B cell (primary cell): ENCODE measurements around the gene KIF3A. TPM values are rescaled to one million over a fixed set of nuclear protein-coding genes. Genes with fewer than 3 reads are reported as not detected.

Experiments
- ATAC-seq: fragments of 200-7000 bp; cut with Tn5 transposase; one replicate; pipeline ENCODE4 v1.10.0; 2021; ENCODE audit warnings: low read depth, mild to moderate bottlenecking, moderate number of reproducible peaks, moderate library complexity
- CTCF ChIA-PET: fragments of 350-600 bp; sonication (Branson Sonifier 250); formaldehyde crosslinking; loops from one replicate; lab custom pipeline; 2021; ENCODE audit warnings: antibody characterized with exemption, inconsistent platforms; lab: Charles Lee
- POLR2A ChIA-PET: fragments of 350-600 bp; sonication (Branson Sonifier 250); formaldehyde crosslinking; loops from one replicate; lab custom pipeline; 2021; ENCODE audit warnings: antibody characterized with exemption; lab: Charles Lee
- DNase-seq: peaks from one replicate; pipeline ENCODE4 v3.0.0; 2013
- H2AFZ ChIP-seq: 2 replicates; pipeline ENCODE4 v1.6.1; 2012; ENCODE audit warnings: mild to moderate bottlenecking, low read depth, low read length; ENCODE audit not compliant: insufficient read depth, poor library complexity, severe bottlenecking
- H3K27ac ChIP-seq, 2 donors: 1 replicate in 1 of 2; 2 replicates in 1 of 2; pipeline ENCODE4 v1.5.1; 2012 to 2013; ENCODE audit warnings: low read length in 2 of 2, mild to moderate bottlenecking in 2 of 2, moderate library complexity in 1 of 2
- H3K27me3 ChIP-seq, 4 experiments: fragments of 200-600 bp in 1 of 4; sonication (generic) in 1 of 4; replicated peaks in 1 of 4; 1 replicate in 2 of 4; 2 replicates in 2 of 4; pipeline versions ENCODE4 v1.6.1 to v1.7.0; 2013 to 2016; ENCODE audit warnings: low read length in 3 of 4, mild to moderate bottlenecking in 2 of 4, mixed read lengths in 1 of 4, moderate library complexity in 1 of 4; ENCODE audit not compliant: insufficient read depth in 4 of 4, control insufficient read depth in 3 of 4; ENCODE audit errors: control extremely low read depth in 1 of 4
- H3K36me3 ChIP-seq, 2 experiments: replicated peaks in 1 of 2; 1 replicate in 1 of 2; 2 replicates in 1 of 2; pipeline versions ENCODE4 v1.6.1 to v1.7.1; 2013; ENCODE audit warnings: low read length in 1 of 2; ENCODE audit not compliant: insufficient read depth in 2 of 2, control insufficient read depth in 1 of 2; ENCODE audit errors: control extremely low read depth in 1 of 2, extremely low read depth in 1 of 2
- H3K4me1 ChIP-seq, 2 donors: fragments of 200-600 bp in 1 of 2; sonication (generic) in 1 of 2; 1 replicate in 1 of 2; 2 replicates in 1 of 2; pipeline versions ENCODE4 v1.5.1 to v1.6.1; 2013 to 2017; ENCODE audit warnings: low read length in 2 of 2; ENCODE audit not compliant: control insufficient read depth in 2 of 2, insufficient read depth in 2 of 2
- H3K4me2 ChIP-seq: replicated peaks from 2 replicates; pipeline ENCODE3; 2012; ENCODE audit warnings: mild to moderate bottlenecking, low read depth, low read length; ENCODE audit not compliant: poor library complexity, severe bottlenecking
- H3K4me3 ChIP-seq, 5 experiments: fragments of 200-600 bp in 1 of 5; sonication (generic) in 1 of 5; 1 replicate in 3 of 5; 2 replicates in 2 of 5; pipeline versions ENCODE4 v1.5.1 to v1.7.0; 2011 to 2016; ENCODE audit warnings: low read length in 4 of 5, mild to moderate bottlenecking in 4 of 5, low read depth in 2 of 5, control low read depth in 1 of 5, moderate library complexity in 1 of 5; ENCODE audit not compliant: insufficient read depth in 1 of 5; ENCODE audit errors: control extremely low read depth in 1 of 5, extremely low read depth in 1 of 5
- H3K79me2 ChIP-seq: fragments of 200-600 bp; sonication (generic); one replicate; pipeline ENCODE4 v1.6.0; 2016; ENCODE audit warnings: low read length; ENCODE audit not compliant: control insufficient read depth, insufficient read depth
- H3K9ac ChIP-seq: fragments of 200-600 bp; sonication (generic); 2 replicates; pipeline ENCODE4 v1.6.1; 2017; ENCODE audit warnings: mild to moderate bottlenecking, low read length, moderate library complexity
- H3K9me3 ChIP-seq, 3 donors: one replicate each; pipeline versions ENCODE4 v1.6.1 to v1.7.1; 2013; ENCODE audit warnings: low read length in 2 of 3; ENCODE audit not compliant: control insufficient read depth in 2 of 3, insufficient read depth in 1 of 3; ENCODE audit errors: control extremely low read depth in 1 of 3
- H4K20me1 ChIP-seq: 2 replicates; pipeline ENCODE4 v1.6.0; 2012; ENCODE audit warnings: mild to moderate bottlenecking, low read length; ENCODE audit not compliant: insufficient read depth, control insufficient read depth, poor library complexity, severe bottlenecking
- H3K27ac Mint-ChIP-seq: one replicate; pipeline ENCODE4 v1.8.0; 2021; ENCODE audit warnings: mixed read lengths
- H3K27me3 Mint-ChIP-seq: one replicate; pipeline ENCODE4 v1.8.0; 2021; ENCODE audit warnings: mixed read lengths
- H3K4me1 Mint-ChIP-seq: one replicate; pipeline ENCODE4 v1.8.0; 2021; ENCODE audit warnings: mixed read lengths
- H3K4me3 Mint-ChIP-seq: one replicate; pipeline ENCODE4 v1.8.0; 2021; ENCODE audit warnings: mixed read lengths
- H3K9me3 Mint-ChIP-seq: one replicate; pipeline ENCODE4 v1.8.0; 2022; ENCODE audit warnings: mixed read lengths; ENCODE audit not compliant: insufficient read depth
- CTCF ChIP-seq: fragments of 200-600 bp; IDR thresholded peaks from one replicate; pipeline ENCODE4 v1.8.0; 2022; ENCODE audit warnings: antibody characterized with exemption, mild to moderate bottlenecking
- EZH2 ChIP-seq: IDR thresholded peaks from 2 replicates; pipeline ENCODE4 v1.6.1; 2012; ENCODE audit warnings: borderline replicate concordance, low read depth, mild to moderate bottlenecking, moderate library complexity, low read length; ENCODE audit not compliant: insufficient read depth, poor library complexity, severe bottlenecking
- WGBS: methylation state at CpG from one replicate; pipeline ENCODE4 v1.1.5; 2013; ENCODE audit warnings: missing lambda C conversion rate; ENCODE audit not compliant: insufficient coverage; 5-methylcytosine and 5-hydroxymethylcytosine counted together
- intact Hi-C: fragments of 100-400 bp; cut with micrococcal nuclease; formaldehyde crosslinking; loops from one replicate; pipeline ENCODE4 v1.10.0; 2022
- polyA plus RNA-seq: library from polyadenylated mRNA; depleted of rRNA; stranded (reverse); fragments of >200 nt; gene quantifications from 2 replicates; pipeline ENCODE4 v1.2.3, GENCODE V29; 2012
- total RNA-seq, 2 donors: library from RNA; stranded (reverse); fragments of 120-200 nt in 1 of 2; gene quantifications; 1 replicate in 1 of 2; 2 replicates in 1 of 2; pipeline versions ENCODE4 v1.2.3 to v1.2.4, GENCODE V29; 2013 to 2022

Gene KIF3A
- total and polyA plus RNA-seq, 2 donors (not counting 1 experiment from before 2014, with no cell fraction given), result 1.3 to 16.0 TPM

- intact Hi-C loops, result no loop called here
- H3K9me3 ChIP-seq, result no peaks in the 10 kb centered on the region
- no peaks in the 10 kb centered on the region for H3K79me2 ChIP-seq
- H3K4me3 Mint-ChIP-seq, result no peak overlapping the region
- H4K20me1 ChIP-seq, result no peaks in the 10 kb centered on the region
- H3K27ac Mint-ChIP-seq, result no peak overlapping the region
- 100% methylated on average over 3 of the region's 3 CpGs for WGBS
- no peaks in the 10 kb centered on the region for H3K4me1 Mint-ChIP-seq
- POLR2A ChIA-PET, result no interaction called here
- H3K4me2 ChIP-seq, result no peak overlapping the region
- no peaks in the 10 kb centered on the region for H3K4me1 ChIP-seq
- no peak overlapping the region for H2AFZ ChIP-seq
- H3K27me3 Mint-ChIP-seq, result no peaks in the 10 kb centered on the region
- no peak for ATAC-seq
- TF ChIP-seq CTCF (no peak), EZH2 (no peak)
- DNase-seq, result no peak
- H3K9ac ChIP-seq, result no peak overlapping the region
- H3K9me3 Mint-ChIP-seq, result no peaks in the 10 kb centered on the region
- no peak overlapping the region for H3K27ac ChIP-seq
- no peaks in the 10 kb centered on the region for H3K36me3 ChIP-seq
- no peak overlapping the region for H3K4me3 ChIP-seq
- no peaks in the 10 kb centered on the region for H3K27me3 ChIP-seq
- CTCF ChIA-PET, result no interaction called here
Observed at GRCh38 chr5:132768485-132768868, 31.1 kb upstream of the KIF3A start.

- H3K9me3 ChIP-seq, result no peaks in the 10 kb centered on the region
- no peaks in the 10 kb centered on the region for H3K27me3 ChIP-seq
- POLR2A ChIA-PET, result no interaction called here
- no peaks in the 10 kb centered on the region for H3K27me3 Mint-ChIP-seq
- no peaks in the 10 kb centered on the region for H3K4me1 Mint-ChIP-seq
- H3K4me2 ChIP-seq, result no peak overlapping the region
- intact Hi-C loops, result no loop called here
- no peak for DNase-seq
- H3K79me2 ChIP-seq, result no peaks in the 10 kb centered on the region
- H3K36me3 ChIP-seq, result no peaks in the 10 kb centered on the region
- H3K9ac ChIP-seq, result no peak overlapping the region
- no peak for ATAC-seq
- no peaks in the 10 kb centered on the region for H4K20me1 ChIP-seq
- H3K4me3 ChIP-seq, result no peak overlapping the region
- H2AFZ ChIP-seq, result no peak overlapping the region
- WGBS, result 76% methylated on average over 2 of the region's 2 CpGs
- CTCF ChIA-PET, result interaction anchor here (1.4 kb wide), 1 partner anchor 53 kb away, joined by 3 read pairs; no protein-coding TSS in a partner anchor
- no peaks in the 10 kb centered on the region for H3K4me1 ChIP-seq
- no peak overlapping the region for H3K27ac ChIP-seq
- H3K9me3 Mint-ChIP-seq, result no peaks in the 10 kb centered on the region
- no peak overlapping the region for H3K27ac Mint-ChIP-seq
- no peak for TF ChIP-seq EZH2
- no peak for TF ChIP-seq CTCF
- H3K4me3 Mint-ChIP-seq, result no peak overlapping the region
Observed at GRCh38 chr5:132767150-132767549, 29.8 kb upstream of the KIF3A start.
